Uterus (tissue), 2 donors: Measurements from ENCODE around the gene RFX1.
"Not testable (repeated sequence)": the region's sequence is repeated elsewhere in the genome, so short reads cannot be mapped to it uniquely, and the experiment has no call there.

Experiments
- CTCF ChIP-seq, 4 experiments: fragments of 200-600 bp in 2 of 4; fragments of 450-650 bp in 2 of 4; sonication (generic) in 2 of 4; IDR thresholded peaks; one replicate each; pipeline ENCODE4 v1.5.1; 2016 to 2019; ENCODE audit warnings: antibody characterized with exemption in 4 of 4, mild to moderate bottlenecking in 2 of 4, moderate library complexity in 1 of 4
- POLR2A ChIP-seq, 2 donors: fragments of 450-650 bp; IDR thresholded peaks; one replicate each; pipeline ENCODE4 v1.6.1; 2016; ENCODE audit warnings: antibody characterized with exemption in 2 of 2, mild to moderate bottlenecking in 1 of 2, moderate library complexity in 1 of 2

DNA sequence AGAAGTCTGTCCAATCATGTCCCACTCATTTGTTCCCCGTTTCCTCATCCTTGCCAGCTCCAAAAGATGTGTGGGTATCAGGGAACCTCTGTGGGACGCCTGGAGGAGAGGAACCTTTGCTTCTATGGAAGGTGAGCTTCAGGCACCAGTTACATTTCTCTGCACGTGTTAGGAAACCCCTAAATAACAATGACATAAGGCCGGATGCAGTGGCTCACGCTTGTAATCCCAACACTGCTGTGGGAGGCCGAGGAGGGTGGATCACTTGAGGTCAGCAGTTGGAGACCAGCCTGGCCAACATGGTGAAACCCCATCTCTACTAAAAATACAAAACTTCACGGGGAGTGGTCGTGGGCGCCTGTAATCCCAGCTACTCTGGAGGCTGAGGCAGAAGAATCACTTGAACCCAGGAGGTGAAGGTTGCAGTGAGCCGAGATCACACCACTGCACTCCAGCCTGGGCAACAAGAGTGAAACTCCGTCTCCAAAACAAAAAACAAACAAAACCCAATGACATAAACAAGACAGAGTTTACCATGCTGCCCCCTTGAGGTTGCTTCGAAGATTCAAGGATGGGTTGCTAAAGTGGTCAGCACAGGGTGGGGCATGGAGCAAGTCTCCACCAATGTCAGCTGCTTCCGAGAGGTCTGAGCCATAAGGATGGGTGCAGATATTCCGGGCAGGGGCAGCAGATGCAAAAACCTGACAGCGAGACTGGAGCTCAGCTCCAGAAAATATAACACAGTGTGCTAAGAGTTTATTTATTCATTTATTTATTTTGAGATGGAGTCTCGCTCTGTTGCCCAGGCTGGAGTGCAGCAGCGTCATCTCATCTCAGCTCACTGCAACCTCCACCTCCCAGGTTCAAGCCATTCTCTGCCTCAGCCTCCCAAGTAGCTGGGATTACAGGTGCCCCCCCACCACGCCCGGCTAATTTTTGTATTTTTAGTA is 36.8 kb upstream of the RFX1 start:
- peak; percentile 34 to 57 (median 48) for TF ChIP-seq CTCF (IDR thresholded peaks at IDR 0.05)
- TF ChIP-seq POLR2A (IDR thresholded peaks at IDR 0.05) = not testable (repeated sequence)
